ENCODE measurements around the gene KIF26B.

KIF26B gene

GRCh38 chr1:245154429-245155271 is at the start of gene KIF26B:
Gene KIF26B, plus strand, starts transcription at chr1:245154985. Its CDS starts 440 bp downstream, at chr1:245155425.
- peak within 1 kb of the TSS; percentile 52 for H3K9ac ChIP-seq (ENCODE audit: low read depth, low read length)
- no peaks in the 10 kb centered on the region for H3K36me3 ChIP-seq (ENCODE audit: insufficient read depth, low read length)
- H3K4me1 ChIP-seq (ENCODE audit: insufficient read depth, low read length) = no peaks in the 10 kb centered on the region; the same call in 1 of the 2 replicates
- no peaks in the 10 kb centered on the region for H3K9me3 ChIP-seq (ENCODE audit: control insufficient read depth, insufficient read depth, low read length)

GRCh38 chr1:245105042-245105441 is 49.7 kb upstream of the KIF26B start:
- H3K36me3 ChIP-seq (ENCODE audit: insufficient read depth, low read length) = no peaks in the 10 kb centered on the region
- H3K4me1 ChIP-seq (ENCODE audit: insufficient read depth, low read length) = peaks cover 10% of the 10 kb centered on the region; the same call in 1 of the 2 replicates
- no peaks in the 10 kb centered on the region for H3K9me3 ChIP-seq (ENCODE audit: control insufficient read depth, insufficient read depth, low read length)
- no peak overlapping the region for H3K9ac ChIP-seq (ENCODE audit: low read depth, low read length)

- H3K36me3 ChIP-seq (ENCODE audit: insufficient read depth, low read length) = no peaks in the 10 kb centered on the region
- H3K4me1 ChIP-seq (ENCODE audit: insufficient read depth, low read length) = peaks cover 10% of the 10 kb centered on the region; the same call in 1 of the 2 replicates
- no peak overlapping the region for H3K9ac ChIP-seq (ENCODE audit: low read depth, low read length)
- H3K9me3 ChIP-seq (ENCODE audit: control insufficient read depth, insufficient read depth, low read length) = no peaks in the 10 kb centered on the region
Measured at GRCh38 chr1:245105815-245106410, 48.9 kb upstream of the KIF26B start.

GRCh38 chr1:245107776-245108114 is 47.0 kb upstream of the KIF26B start:
- Histone ChIP-seq H3K36me3 (ENCODE audit: insufficient read depth, low read length) (no peaks in the 10 kb centered on the region), H3K4me1 (ENCODE audit: insufficient read depth, low read length) (peaks cover 10% of the 10 kb centered on the region; the same call in 1 of the 2 replicates), H3K9ac (ENCODE audit: low read depth, low read length) (no peak overlapping the region), H3K9me3 (ENCODE audit: control insufficient read depth, insufficient read depth, low read length) (no peaks in the 10 kb centered on the region)

GRCh38 chr1:245108246-245108645 is 46.5 kb upstream of the KIF26B start:
- H3K9ac ChIP-seq (ENCODE audit: low read depth, low read length) = no peak overlapping the region
- H3K4me1 ChIP-seq (ENCODE audit: insufficient read depth, low read length) = peaks cover 10% of the 10 kb centered on the region; the same call in 1 of the 2 replicates
- H3K9me3 ChIP-seq (ENCODE audit: control insufficient read depth, insufficient read depth, low read length) = no peaks in the 10 kb centered on the region
- H3K36me3 ChIP-seq (ENCODE audit: insufficient read depth, low read length) = no peaks in the 10 kb centered on the region

GRCh38 chr1:245108909-245109308 is 45.9 kb upstream of the KIF26B start:
- no peaks in the 10 kb centered on the region for H3K9me3 ChIP-seq (ENCODE audit: control insufficient read depth, insufficient read depth, low read length)
- no peaks in the 10 kb centered on the region for H3K36me3 ChIP-seq (ENCODE audit: insufficient read depth, low read length)
- H3K4me1 ChIP-seq (ENCODE audit: insufficient read depth, low read length) = peaks cover 10% of the 10 kb centered on the region; the same call in 1 of the 2 replicates
- H3K9ac ChIP-seq (ENCODE audit: low read depth, low read length) = no peak overlapping the region

- Histone ChIP-seq H3K4me1 (ENCODE audit: insufficient read depth, low read length) (peaks cover 10% of the 10 kb centered on the region; the same call in 1 of the 2 replicates), H3K36me3 (ENCODE audit: insufficient read depth, low read length) (no peaks in the 10 kb centered on the region), H3K9me3 (ENCODE audit: control insufficient read depth, insufficient read depth, low read length) (no peaks in the 10 kb centered on the region)
Measured at GRCh38 chr1:245110406-245110805, 44.4 kb upstream of the KIF26B start.

GRCh38 chr1:245111073-245111472 is 43.7 kb upstream of the KIF26B start:
- Histone ChIP-seq H3K9ac (ENCODE audit: low read depth, low read length) (no peak overlapping the region), H3K9me3 (ENCODE audit: control insufficient read depth, insufficient read depth, low read length) (no peaks in the 10 kb centered on the region), H3K36me3 (ENCODE audit: insufficient read depth, low read length) (no peaks in the 10 kb centered on the region), H3K4me1 (ENCODE audit: insufficient read depth, low read length) (peaks cover 10% of the 10 kb centered on the region; the same call in 1 of the 2 replicates)

More at GRCh38 chr1:245110406-245110805, 44.4 kb upstream of the KIF26B start:
- H3K9ac ChIP-seq (ENCODE audit: low read depth, low read length) = no peak overlapping the region

GRCh38 chr1:245113649-245114048 is 41.1 kb upstream of the KIF26B start:
- Histone ChIP-seq H3K36me3 (ENCODE audit: insufficient read depth, low read length) (no peaks in the 10 kb centered on the region), H3K9ac (ENCODE audit: low read depth, low read length) (no peak overlapping the region), H3K4me1 (ENCODE audit: insufficient read depth, low read length) (no peaks in the 10 kb centered on the region), H3K9me3 (ENCODE audit: control insufficient read depth, insufficient read depth, low read length) (no peaks in the 10 kb centered on the region)

GRCh38 chr1:245116131-245116530 is 38.7 kb upstream of the KIF26B start:
- Histone ChIP-seq H3K36me3 (ENCODE audit: insufficient read depth, low read length) (no peaks in the 10 kb centered on the region), H3K9me3 (ENCODE audit: control insufficient read depth, insufficient read depth, low read length) (no peaks in the 10 kb centered on the region), H3K9ac (ENCODE audit: low read depth, low read length) (no peak overlapping the region), H3K4me1 (ENCODE audit: insufficient read depth, low read length) (no peaks in the 10 kb centered on the region)

GRCh38 chr1:245116751-245117150 is 38.0 kb upstream of the KIF26B start:
- H3K36me3 ChIP-seq (ENCODE audit: insufficient read depth, low read length) = no peaks in the 10 kb centered on the region

GRCh38 chr1:245118066-245118465 is 36.7 kb upstream of the KIF26B start:
- H3K36me3 ChIP-seq (ENCODE audit: insufficient read depth, low read length) = no peaks in the 10 kb centered on the region
- no peaks in the 10 kb centered on the region for H3K9me3 ChIP-seq (ENCODE audit: control insufficient read depth, insufficient read depth, low read length)
- H3K9ac ChIP-seq (ENCODE audit: low read depth, low read length) = no peak overlapping the region
- no peaks in the 10 kb centered on the region for H3K4me1 ChIP-seq (ENCODE audit: insufficient read depth, low read length)

More at GRCh38 chr1:245116751-245117150, 38.0 kb upstream of the KIF26B start:
- no peak overlapping the region for H3K9ac ChIP-seq (ENCODE audit: low read depth, low read length)
- no peaks in the 10 kb centered on the region for H3K4me1 ChIP-seq (ENCODE audit: insufficient read depth, low read length)
- no peaks in the 10 kb centered on the region for H3K9me3 ChIP-seq (ENCODE audit: control insufficient read depth, insufficient read depth, low read length)

- no peaks in the 10 kb centered on the region for H3K9me3 ChIP-seq (ENCODE audit: control insufficient read depth, insufficient read depth, low read length)
- no peak overlapping the region for H3K9ac ChIP-seq (ENCODE audit: low read depth, low read length)
- H3K36me3 ChIP-seq (ENCODE audit: insufficient read depth, low read length) = no peaks in the 10 kb centered on the region
- H3K4me1 ChIP-seq (ENCODE audit: insufficient read depth, low read length) = no peaks in the 10 kb centered on the region
Measured at GRCh38 chr1:245118806-245119205, 36.0 kb upstream of the KIF26B start.

- no peaks in the 10 kb centered on the region for H3K36me3 ChIP-seq (ENCODE audit: insufficient read depth, low read length)
- H3K9ac ChIP-seq (ENCODE audit: low read depth, low read length) = no peak overlapping the region
- no peaks in the 10 kb centered on the region for H3K9me3 ChIP-seq (ENCODE audit: control insufficient read depth, insufficient read depth, low read length)
- peaks cover 9% of the 10 kb centered on the region; the same call in 1 of the 2 replicates for H3K4me1 ChIP-seq (ENCODE audit: insufficient read depth, low read length)
Measured at GRCh38 chr1:245121523-245121922, 33.3 kb upstream of the KIF26B start.

- Histone ChIP-seq H3K9ac (ENCODE audit: low read depth, low read length) (no peak overlapping the region), H3K36me3 (ENCODE audit: insufficient read depth, low read length) (no peaks in the 10 kb centered on the region), H3K9me3 (ENCODE audit: control insufficient read depth, insufficient read depth, low read length) (no peaks in the 10 kb centered on the region)
Measured at GRCh38 chr1:245124241-245124640, 30.5 kb upstream of the KIF26B start.

More at GRCh38 chr1:245124241-245124640, 30.5 kb upstream of the KIF26B start:
- peaks cover 9% of the 10 kb centered on the region; the same call in 1 of the 2 replicates for H3K4me1 ChIP-seq (ENCODE audit: insufficient read depth, low read length)

All from ES-I3 (cell line).